Gastrocnemius medialis (tissue), 4 donors: ENCODE results near the gene TMEM207. TPM values are rescaled to one million over a fixed set of nuclear protein-coding genes. Genes with fewer than 3 reads are reported as not detected.

ENCODE experiments used
- ATAC-seq, 2 donors: fragments of 150-250 bp; one replicate each; pipeline ENCODE4 v1.9.1; 2016
- DNase-seq, 2 donors: peaks; one replicate each; pipeline ENCODE4 v3.0.0-alpha.2; 2019
- H3K27ac ChIP-seq, 4 donors: fragments of 200-600 bp; sonication (generic); 1 replicate in 1 of 4; 2 replicates in 3 of 4; pipeline ENCODE4 v1.5.1; 2016 to 2018; ENCODE audit warnings: mild to moderate bottlenecking in 2 of 4, moderate library complexity in 1 of 4
- H3K27me3 ChIP-seq, 3 donors: fragments of 200-600 bp; sonication (generic) in 2 of 3; 1 replicate in 1 of 3; 2 replicates in 2 of 3; pipeline versions ENCODE4 v1.5.1 to v1.6.0; 2016 to 2019; ENCODE audit warnings: mild to moderate bottlenecking in 1 of 3, moderate library complexity in 1 of 3
- H3K36me3 ChIP-seq, 2 donors: fragments of 200-600 bp; sonication (generic) in 1 of 2; one replicate each; pipeline ENCODE4 v1.5.1; 2017 to 2018
- H3K4me1 ChIP-seq, 2 donors: fragments of 200-600 bp; sonication (generic) in 1 of 2; one replicate each; pipeline ENCODE4 v1.5.1; 2016 to 2017; ENCODE audit warnings: mild to moderate bottlenecking in 2 of 2
- H3K4me3 ChIP-seq, 4 donors: fragments of 200-600 bp; sonication (generic) in 3 of 4; 1 replicate in 1 of 4; 2 replicates in 3 of 4; pipeline ENCODE4 v1.5.1; 2016 to 2019; ENCODE audit warnings: mild to moderate bottlenecking in 2 of 4
- H3K9me3 ChIP-seq, 3 donors: fragments of 200-600 bp; sonication (generic) in 2 of 3; 1 replicate in 1 of 3; 2 replicates in 2 of 3; pipeline ENCODE4 v1.5.1; 2016 to 2019
- CTCF ChIP-seq, 5 experiments: fragments of 450-650 bp in 3 of 5; fragments of 200-600 bp in 2 of 5; sonication (generic) in 2 of 5; IDR thresholded peaks in 4 of 5; conservative IDR thresholded peaks in 1 of 5; 1 replicate in 4 of 5; 2 replicates in 1 of 5; pipeline ENCODE4 v1.5.1; 2016 to 2019; ENCODE audit warnings: antibody characterized with exemption in 5 of 5, mild to moderate bottlenecking in 3 of 5, moderate library complexity in 3 of 5
- POLR2A ChIP-seq, 2 donors: fragments of 450-650 bp; IDR thresholded peaks; one replicate each; pipeline ENCODE4 v1.6.1; 2017; ENCODE audit warnings: antibody characterized with exemption in 2 of 2, mild to moderate bottlenecking in 2 of 2, moderate library complexity in 2 of 2
- in situ Hi-C, 4 donors: fragments of 200-750 bp; cut with MboI; loops; one replicate each; pipeline versions ENCODE4 v1.15.0 to v1.8.0; 2017; ENCODE audit warnings: low sequenced_read_pairs in 4 of 4
- intact Hi-C: fragments of 100-400 bp; cut with DNase I; formaldehyde crosslinking; loops from one replicate; pipeline ENCODE4 v1.15.1; 2023; ENCODE audit warnings: low total_unique reads
- total RNA-seq, 4 donors: library from RNA; depleted of rRNA; stranded (reverse); fragments of >200 nt; gene quantifications; one replicate each; pipeline versions ENCODE4 v1.1.0 to v1.2.3, GENCODE V29; 2016

The TMEM207 gene
- total RNA-seq, 4 donors from 2014 or later = not detected

GRCh38 chr3:190382082-190382481 lies 67.6 kb downstream of the TMEM207 start:
- no peak for TF ChIP-seq POLR2A (IDR thresholded peaks at IDR 0.05)
- TF ChIP-seq CTCF (IDR thresholded peaks at IDR 0.05 in 4 of 5, conservative IDR thresholded peaks at IDR 0.05 in 1 of 5) = no peak
- no peak overlapping the region for H3K27ac ChIP-seq
- no peaks in the 10 kb centered on the region for H3K9me3 ChIP-seq
- intact Hi-C loops (no loop called here), in situ Hi-C loops (no loop called here)
- H3K4me1 ChIP-seq = no peaks in the 10 kb centered on the region
- ATAC-seq (no peak), DNase-seq (no peak)
- no peak overlapping the region for H3K4me3 ChIP-seq
- no peaks in the 10 kb centered on the region for H3K36me3 ChIP-seq
- no peaks in the 10 kb centered on the region for H3K27me3 ChIP-seq

GRCh38 chr3:190381441-190381840 lies 68.3 kb downstream of the TMEM207 start:
- H3K27me3 ChIP-seq = no peaks in the 10 kb centered on the region
- H3K36me3 ChIP-seq = no peaks in the 10 kb centered on the region
- TF ChIP-seq CTCF (IDR thresholded peaks at IDR 0.05 in 4 of 5, conservative IDR thresholded peaks at IDR 0.05 in 1 of 5) = no peak
- in situ Hi-C loops (no loop called here), intact Hi-C loops (no loop called here)
- no peak overlapping the region for H3K27ac ChIP-seq
- no peak for ATAC-seq
- no peaks in the 10 kb centered on the region for H3K9me3 ChIP-seq
- H3K4me3 ChIP-seq = no peak overlapping the region
- no peaks in the 10 kb centered on the region for H3K4me1 ChIP-seq
- no peak for DNase-seq

GRCh38 chr3:190380184-190380583 lies 69.5 kb downstream of the TMEM207 start:
- Histone ChIP-seq H3K27me3 (no peaks in the 10 kb centered on the region), H3K27ac (no peak overlapping the region), H3K4me3 (no peak overlapping the region), H3K36me3 (no peaks in the 10 kb centered on the region), H3K4me1 (no peaks in the 10 kb centered on the region), H3K9me3 (no peaks in the 10 kb centered on the region)
- TF ChIP-seq POLR2A (IDR thresholded peaks at IDR 0.05) = no peak
- TF ChIP-seq CTCF (IDR thresholded peaks at IDR 0.05 in 4 of 5, conservative IDR thresholded peaks at IDR 0.05 in 1 of 5) = no peak
- intact Hi-C loops = no loop called here
- in situ Hi-C loops = no loop called here
- DNase-seq = no peak
- no peak for ATAC-seq

Other genes with a start within 250 kb of the TMEM207 start
- gene CLDN1, start 127.5 kb downstream of the TMEM207 start, total RNA-seq = under 1 TPM in 3 of 4 donors, not detected in 1; 0.25 to 1.00 (median 0.36) TPM
- not detected for gene CLDN16, start 61.7 kb downstream of the TMEM207 start, total RNA-seq
- gene IL1RAP, start 64.2 kb upstream of the TMEM207 start, total RNA-seq = 1 to 10 TPM; 1.1 to 3.3 (median 2.6) TPM